ENCODE measurements around the gene ADAMTS5.

DNA sequence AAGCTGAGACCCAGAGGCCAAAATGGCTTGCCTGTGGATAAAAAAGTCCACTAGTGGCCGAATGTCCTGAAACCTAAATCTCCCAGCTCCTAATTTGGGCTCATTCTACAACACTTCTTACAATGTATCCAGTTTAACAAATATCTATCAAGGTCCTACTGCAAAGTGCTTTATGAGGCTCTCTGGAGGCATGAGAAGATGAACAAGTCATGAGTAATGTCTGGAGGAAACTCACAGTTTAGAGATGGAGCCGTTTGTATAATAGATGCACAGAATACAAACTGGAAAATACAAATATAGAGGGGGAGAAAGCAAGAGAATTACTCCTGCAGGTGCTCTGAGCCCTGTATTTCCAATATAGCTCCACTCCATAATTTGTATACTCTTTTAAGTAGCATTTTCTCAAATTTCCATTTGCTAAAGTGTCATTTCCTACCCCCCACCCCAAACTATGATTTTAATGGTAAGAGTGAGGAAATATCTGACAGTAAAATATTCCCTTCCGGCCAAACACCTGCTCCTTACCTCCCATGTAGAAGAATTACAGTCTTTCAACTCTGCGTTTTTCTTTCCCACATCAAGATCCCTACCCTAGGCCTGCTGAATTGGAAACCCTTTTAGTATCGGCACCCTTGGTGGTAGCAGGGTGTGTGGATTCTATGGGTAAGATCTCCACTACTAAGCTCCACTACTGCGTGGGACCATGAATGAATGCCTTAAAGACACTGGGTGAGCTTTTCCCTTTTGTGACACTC, 3.3 kb upstream of the ADAMTS5 start:
- no peak for TF ChIP-seq POLR2AphosphoS5 (IDR thresholded peaks at IDR 0.05; ENCODE audit: insufficient read depth in 1 of 2, low read depth in 1 of 2)
- TF ChIP-seq, protein P1, sequence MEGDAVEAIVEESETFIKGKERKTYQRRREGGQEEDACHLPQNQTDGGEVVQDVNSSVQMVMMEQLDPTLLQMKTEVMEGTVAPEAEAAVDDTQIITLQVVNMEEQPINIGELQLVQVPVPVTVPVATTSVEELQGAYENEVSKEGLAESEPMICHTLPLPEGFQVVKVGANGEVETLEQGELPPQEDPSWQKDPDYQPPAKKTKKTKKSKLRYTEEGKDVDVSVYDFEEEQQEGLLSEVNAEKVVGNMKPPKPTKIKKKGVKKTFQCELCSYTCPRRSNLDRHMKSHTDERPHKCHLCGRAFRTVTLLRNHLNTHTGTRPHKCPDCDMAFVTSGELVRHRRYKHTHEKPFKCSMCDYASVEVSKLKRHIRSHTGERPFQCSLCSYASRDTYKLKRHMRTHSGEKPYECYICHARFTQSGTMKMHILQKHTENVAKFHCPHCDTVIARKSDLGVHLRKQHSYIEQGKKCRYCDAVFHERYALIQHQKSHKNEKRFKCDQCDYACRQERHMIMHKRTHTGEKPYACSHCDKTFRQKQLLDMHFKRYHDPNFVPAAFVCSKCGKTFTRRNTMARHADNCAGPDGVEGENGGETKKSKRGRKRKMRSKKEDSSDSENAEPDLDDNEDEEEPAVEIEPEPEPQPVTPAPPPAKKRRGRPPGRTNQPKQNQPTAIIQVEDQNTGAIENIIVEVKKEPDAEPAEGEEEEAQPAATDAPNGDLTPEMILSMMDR (IDR thresholded peaks at IDR 0.05): no peak
- no peak for TF ChIP-seq POLR2A (IDR thresholded peaks at IDR 0.05)
